IMR-90 (cell line): ENCODE results near the gene ZRANB3. TPM values are rescaled to one million over a fixed set of nuclear protein-coding genes. Genes with fewer than 3 reads are reported as not detected.

Experiments used
- ATAC-seq: fragments of 200-7000 bp; cut with Tn5 transposase; 2 replicates; pipeline ENCODE4 v1.9.1; 2020; ENCODE audit warnings: low read depth, mild to moderate bottlenecking, moderate library complexity
- BruUV-seq: library from RNA; stranded (reverse); fragments of 400-500 nt; replicated peaks from 2 replicates; lab custom pipeline; 2021; lab: Mats Ljungman, UMichigan
- CTCF ChIA-PET: fragments of 300-600 bp; formaldehyde crosslinking; extraction: SDS; loops from one replicate; lab custom pipeline; 2021; ENCODE audit warnings: antibody characterized with exemption; lab: Yijun Ruan, JAX
- POLR2A ChIA-PET: fragments of 300-600 bp; sonication (Branson Sonifier 250); formaldehyde crosslinking; loops from one replicate; lab custom pipeline; 2022; ENCODE audit warnings: antibody characterized with exemption; ENCODE audit not compliant: unreplicated experiment; lab: Charles Lee
- DNase-seq: peaks from one replicate; pipeline ENCODE4 v3.0.0; 2013
- H2AFZ ChIP-seq: replicated peaks from 2 replicates; pipeline ENCODE3; 2013; ENCODE audit warnings: low read length, mild to moderate bottlenecking; ENCODE audit not compliant: poor library complexity
- H2AK5ac ChIP-seq: 2 replicates; pipeline ENCODE4 v1.6.1; 2013; ENCODE audit warnings: low read depth, low read length, inconsistent platforms
- H2AK9ac ChIP-seq: replicated peaks from 2 replicates; pipeline ENCODE3; 2013; ENCODE audit warnings: mild to moderate bottlenecking, low read depth, low read length, moderate library complexity; ENCODE audit not compliant: poor library complexity
- H2BK120ac ChIP-seq: 2 replicates; pipeline ENCODE4 v1.6.1; 2013; ENCODE audit warnings: low read depth, low read length, inconsistent platforms
- H2BK15ac ChIP-seq: 3 replicates; pipeline ENCODE4 v1.6.1; 2013; ENCODE audit warnings: low read depth, low read length, inconsistent platforms
- H2BK20ac ChIP-seq: 2 replicates; pipeline ENCODE4 v1.6.1; 2013; ENCODE audit warnings: low read depth, mild to moderate bottlenecking, inconsistent platforms, low read length, moderate library complexity
- H2BK5ac ChIP-seq: 2 replicates; pipeline ENCODE4 v1.6.1; 2013; ENCODE audit warnings: mild to moderate bottlenecking, low read depth, low read length, inconsistent platforms; ENCODE audit not compliant: poor library complexity, severe bottlenecking
- H3K14ac ChIP-seq: replicated peaks from 2 replicates; pipeline ENCODE4 v1.6.1; 2013; ENCODE audit warnings: low read depth, low read length, inconsistent platforms
- H3K18ac ChIP-seq: 2 replicates; pipeline ENCODE4 v1.6.1; 2013; ENCODE audit warnings: low read depth, low read length, control low read depth
- H3K23ac ChIP-seq: 2 replicates; pipeline ENCODE4 v1.6.1; 2013; ENCODE audit warnings: low read depth, low read length, inconsistent platforms
- H3K27ac ChIP-seq: 2 replicates; pipeline ENCODE4 v1.5.1; 2013; ENCODE audit warnings: mild to moderate bottlenecking, control low read depth, low read length; ENCODE audit not compliant: insufficient read depth
- H3K27me3 ChIP-seq: 2 replicates; pipeline ENCODE4 v1.6.1; 2013; ENCODE audit warnings: low read length; ENCODE audit not compliant: control insufficient read depth, insufficient read depth
- H3K36me3 ChIP-seq: 2 replicates; pipeline ENCODE4 v1.6.1; 2013; ENCODE audit warnings: low read length, mixed read lengths; ENCODE audit not compliant: control insufficient read depth, insufficient read depth
- H3K4ac ChIP-seq: 2 replicates; pipeline ENCODE4 v1.6.1; 2013; ENCODE audit warnings: low read depth, low read length, inconsistent platforms
- H3K4me1 ChIP-seq: 2 replicates; pipeline ENCODE4 v1.6.1; 2013; ENCODE audit warnings: low read length, mixed read lengths; ENCODE audit not compliant: control insufficient read depth, insufficient read depth
- H3K4me2 ChIP-seq: 2 replicates; pipeline ENCODE4 v1.6.1; 2013; ENCODE audit warnings: low read depth, mild to moderate bottlenecking, control low read depth, low read length, moderate library complexity
- H3K4me3 ChIP-seq: 2 replicates; pipeline ENCODE4 v1.5.1; 2013; ENCODE audit warnings: low read depth, mild to moderate bottlenecking, control low read depth, low read length, moderate library complexity; ENCODE audit not compliant: insufficient read depth
- H3K56ac ChIP-seq: 2 replicates; pipeline ENCODE4 v1.6.1; 2013; ENCODE audit warnings: low read length, inconsistent platforms; ENCODE audit not compliant: insufficient read depth; ENCODE audit errors: extremely low read depth
- H3K79me1 ChIP-seq, 2 experiments: 2 replicates each; pipeline ENCODE4 v1.6.1; 2013; ENCODE audit warnings: low read length in 2 of 2, inconsistent platforms in 1 of 2, low read depth in 1 of 2
- H3K9ac ChIP-seq: 2 replicates; pipeline ENCODE4 v1.6.1; 2013; ENCODE audit warnings: low read depth, low read length, control low read depth
- H3K9me1 ChIP-seq: 2 replicates; pipeline ENCODE4 v1.6.1; 2013; ENCODE audit warnings: low read length, inconsistent platforms; ENCODE audit not compliant: insufficient read depth
- H3K9me3 ChIP-seq: 2 replicates; pipeline ENCODE4 v1.6.1; 2013; ENCODE audit warnings: low read length; ENCODE audit not compliant: control insufficient read depth, insufficient read depth
- H4K20me1 ChIP-seq: 2 replicates; pipeline ENCODE4 v1.6.1; 2013; ENCODE audit warnings: low read length, inconsistent platforms; ENCODE audit not compliant: insufficient read depth
- H4K5ac ChIP-seq: 2 replicates; pipeline ENCODE4 v1.6.1; 2013; ENCODE audit warnings: mild to moderate bottlenecking, low read depth, low read length, control low read depth
- H4K8ac ChIP-seq, 2 experiments: 2 replicates each; pipeline ENCODE4 v1.6.1; 2013; ENCODE audit warnings: low read depth in 2 of 2, low read length in 2 of 2, control low read depth in 1 of 2, inconsistent platforms in 1 of 2
- H4K91ac ChIP-seq: 2 replicates; pipeline ENCODE4 v1.6.1; 2013; ENCODE audit warnings: low read depth, low read length, inconsistent platforms; ENCODE audit not compliant: insufficient read depth
- BHLHE40 ChIP-seq: fragments of 150-350 bp; IDR thresholded peaks from 2 replicates; pipeline ENCODE4 v1.6.1; 2016; ENCODE audit warnings: mild to moderate bottlenecking, low read depth, low read length
- CEBPB ChIP-seq: IDR thresholded peaks from 2 replicates; pipeline ENCODE4 v1.6.1; 2012; ENCODE audit warnings: low read depth, low read length, improper control_type of control experiment
- CHD1 ChIP-seq: IDR thresholded peaks from 2 replicates; pipeline ENCODE4 v1.6.1; 2012; ENCODE audit warnings: low read depth, low read length, improper control_type of control experiment
- CTCF ChIP-seq: conservative IDR thresholded peaks from 2 replicates; pipeline ENCODE4 v1.5.1; 2012; ENCODE audit warnings: mild to moderate bottlenecking, low read depth, low read length, improper control_type of control experiment
- ELK1 ChIP-seq: fragments of 150-350 bp; IDR thresholded peaks from 2 replicates; pipeline ENCODE4 v1.6.1; 2016; ENCODE audit warnings: low read depth, mild to moderate bottlenecking, low read length, moderate library complexity, borderline replicate concordance
- FOS ChIP-seq: fragments of 150-350 bp; IDR thresholded peaks from 2 replicates; pipeline ENCODE4 v1.6.1; 2016; ENCODE audit warnings: low read depth, low read length
- MAFK ChIP-seq: IDR thresholded peaks from 2 replicates; pipeline ENCODE4 v1.6.1; 2012; ENCODE audit warnings: low read depth, low read length, improper control_type of control experiment
- MAZ ChIP-seq: IDR thresholded peaks from 2 replicates; pipeline ENCODE4 v1.6.1; 2012; ENCODE audit warnings: low read depth, mild to moderate bottlenecking, low read length, improper control_type of control experiment, moderate library complexity, borderline replicate concordance
- MXI1 ChIP-seq: IDR thresholded peaks from 2 replicates; pipeline ENCODE4 v1.6.1; 2012; ENCODE audit warnings: low read depth, mild to moderate bottlenecking, low read length, moderate library complexity, borderline replicate concordance
- NFE2L2 ChIP-seq: fragments of 150-350 bp; IDR thresholded peaks from 2 replicates; pipeline ENCODE4 v1.6.1; 2016; ENCODE audit warnings: low read depth, mild to moderate bottlenecking, low read length
- POLR2A ChIP-seq: IDR thresholded peaks from 2 replicates; pipeline ENCODE4 v1.6.1; 2012; ENCODE audit warnings: mild to moderate bottlenecking, low read depth, low read length
- RAD21 ChIP-seq: IDR thresholded peaks from 2 replicates; pipeline ENCODE4 v1.6.1; 2012; ENCODE audit warnings: low read length, improper control_type of control experiment
- RCOR1 ChIP-seq: IDR thresholded peaks from 2 replicates; pipeline ENCODE4 v1.6.1; 2012; ENCODE audit warnings: mild to moderate bottlenecking, low read length, improper control_type of control experiment; ENCODE audit not compliant: insufficient replicate concordance
- RFX5 ChIP-seq: IDR thresholded peaks from 2 replicates; pipeline ENCODE4 v1.8.0; 2012; ENCODE audit warnings: low read depth, mild to moderate bottlenecking, low read length, moderate library complexity
- SMC3 ChIP-seq: fragments of 150-350 bp; IDR thresholded peaks from 2 replicates; pipeline ENCODE4 v1.6.1; 2016; ENCODE audit warnings: low read depth, mild to moderate bottlenecking, antibody characterized with exemption, low read length, moderate library complexity
- USF2 ChIP-seq: fragments of 150-350 bp; IDR thresholded peaks from 2 replicates; pipeline ENCODE4 v1.6.1; 2017; ENCODE audit warnings: mild to moderate bottlenecking, antibody characterized with exemption, low read length, low read depth
- dilution Hi-C: fragments of 300-500 bp; cut with HindIII; formaldehyde crosslinking; loops from one replicate; pipeline ENCODE4 v1.14.3; 2018; ENCODE audit warnings: low sequenced_read_pairs; ENCODE audit not compliant: unreplicated experiment
- in situ Hi-C: fragments of 300-500 bp; cut with MboI; formaldehyde crosslinking; loops from 3 replicates; pipeline ENCODE4 v1.14.3; 2019; ENCODE audit warnings: low sequenced_read_pairs, inconsistent platforms, mixed read lengths
- intact Hi-C: fragments of 100-400 bp; cut with micrococcal nuclease; formaldehyde crosslinking; loops from 2 replicates; pipeline ENCODE4 v1.10.0; 2022
- polyA plus RNA-seq, 3 experiments: library from polyadenylated mRNA; depleted of rRNA; stranded (reverse); fragments of >200 nt; gene quantifications; 2 replicates each; pipeline ENCODE4 v1.2.3, GENCODE V29; 2012; ENCODE audit warnings: low replicate concordance in 1 of 3
- total RNA-seq: library from RNA; depleted of rRNA; stranded (reverse); fragments of >200 nt; gene quantifications from 2 replicates; pipeline ENCODE4 v1.2.3, GENCODE V29; 2012

The ZRANB3 gene
- total and polyA plus RNA-seq, 2 of the 4 experiments (the other 2 are of a cell fraction) = 3.4 to 9.3 TPM

- Histone ChIP-seq H3K79me1 (no peaks in the 10 kb centered on the region), H3K4me3 (no peak overlapping the region), H3K27ac (no peak overlapping the region), H3K27me3 (no peaks in the 10 kb centered on the region), H3K9ac (no peak overlapping the region), H2BK20ac (no peak overlapping the region), H3K4ac (no peak overlapping the region), H4K5ac (no peak overlapping the region), H2BK5ac (no peak overlapping the region), H2BK120ac (no peak overlapping the region), H2AFZ (no peak overlapping the region), H4K20me1 (no peaks in the 10 kb centered on the region), H3K4me1 (no peaks in the 10 kb centered on the region), H4K8ac (no peak overlapping the region), H4K91ac (no peak overlapping the region), H3K14ac (no peak overlapping the region), H3K56ac (no peak overlapping the region), H3K9me3 (no peaks in the 10 kb centered on the region), H3K9me1 (no peaks in the 10 kb centered on the region), H2BK15ac (no peak overlapping the region), H3K4me2 (no peak overlapping the region), H2AK9ac (no peak overlapping the region), H3K23ac (no peak overlapping the region), H2AK5ac (no peak overlapping the region), H3K18ac (no peak overlapping the region), H3K36me3 (no peaks in the 10 kb centered on the region)
- ChIA-PET POLR2A (no interaction called here), CTCF (interaction anchor here (1.2 kb wide), 1 partner anchor 322 kb away, joined by 3 read pairs; no protein-coding TSS in a partner anchor)
- no peak for ATAC-seq
- no TSS peak for BruUV-seq
- dilution Hi-C loops (no loop called here), in situ Hi-C loops (no loop called here), intact Hi-C loops (no loop called here)
- TF ChIP-seq FOS = no peak
- no peak for TF ChIP-seq RCOR1
- no peak for TF ChIP-seq CHD1
- TF ChIP-seq ELK1 = no peak
- no peak for TF ChIP-seq RFX5
- no peak for TF ChIP-seq CTCF
- no peak for TF ChIP-seq CEBPB
- no peak for TF ChIP-seq BHLHE40
- TF ChIP-seq NFE2L2 = no peak
- no peak for TF ChIP-seq MAZ
- TF ChIP-seq USF2 = no peak
- TF ChIP-seq SMC3 = no peak
- no peak for TF ChIP-seq MAFK
- no peak for TF ChIP-seq MXI1
- TF ChIP-seq RAD21 = no peak
- no peak for TF ChIP-seq POLR2A
- DNase-seq = no peak
Observed at GRCh38 chr2:135475128-135475527, 55.9 kb downstream of the ZRANB3 start.
